Activated CD8-positive, alpha-beta memory T cell treated with anti-CD3 and anti-CD28 coated beads for 36 hours (primary cell): ENCODE data around the gene DSCAML1. TPM values are rescaled to one million over a fixed set of nuclear protein-coding genes. Genes with fewer than 3 reads are reported as not detected.

Source experiments
- CTCF ChIA-PET: fragments of 350-600 bp; sonication (Branson Sonifier 250); formaldehyde crosslinking; loops from one replicate; lab custom pipeline; 2021; ENCODE audit warnings: antibody characterized with exemption; lab: Charles Lee
- POLR2A ChIA-PET: fragments of 350-600 bp; sonication (Branson Sonifier 250); formaldehyde crosslinking; loops from one replicate; lab custom pipeline; 2021; ENCODE audit warnings: antibody characterized with exemption; lab: Charles Lee
- total RNA-seq, 2 experiments: library from RNA; stranded (reverse); gene quantifications; one replicate each; pipeline ENCODE4 v1.2.3, GENCODE V29; 2021

DSCAML1 gene
- total RNA-seq, 2 experiments from 2014 or later, result 0.13 to 0.17 TPM

- CTCF ChIA-PET, result no interaction called here
- POLR2A ChIA-PET, result no interaction called here
Observed at GRCh38 chr11:117720061-117720511, 76.9 kb downstream of the DSCAML1 start.

- CTCF ChIA-PET, result no interaction called here
- POLR2A ChIA-PET, result no interaction called here
Observed at GRCh38 chr11:117719480-117719879, 77.5 kb downstream of the DSCAML1 start.

GRCh38 chr11:117717485-117718314 lies 79.3 kb downstream of the DSCAML1 start:
- POLR2A ChIA-PET, result no interaction called here
- CTCF ChIA-PET, result no interaction called here

GRCh38 chr11:117716521-117717440 lies 80.2 kb downstream of the DSCAML1 start:
- POLR2A ChIA-PET, result no interaction called here
- CTCF ChIA-PET, result no interaction called here

GRCh38 chr11:117715801-117716200 lies 81.2 kb downstream of the DSCAML1 start:
- POLR2A ChIA-PET, result no interaction called here
- CTCF ChIA-PET, result interaction anchor here (1.4 kb wide), 1 partner anchor 24 kb away, joined by 3 read pairs; no protein-coding TSS in a partner anchor

GRCh38 chr11:117713538-117713991 lies 83.5 kb downstream of the DSCAML1 start:
- ChIA-PET CTCF (no interaction called here), POLR2A (no interaction called here)

GRCh38 chr11:117712530-117712929 lies 84.5 kb downstream of the DSCAML1 start:
- ChIA-PET POLR2A (no interaction called here), CTCF (no interaction called here)

GRCh38 chr11:117711331-117711730 lies 85.7 kb downstream of the DSCAML1 start:
- POLR2A ChIA-PET, result no interaction called here
- CTCF ChIA-PET, result no interaction called here

- POLR2A ChIA-PET, result no interaction called here
Observed at GRCh38 chr11:117710211-117710610, 86.8 kb downstream of the DSCAML1 start.

GRCh38 chr11:117706322-117706814 lies 90.6 kb downstream of the DSCAML1 start:
- ChIA-PET CTCF (no interaction called here), POLR2A (no interaction called here)

More at GRCh38 chr11:117710211-117710610, 86.8 kb downstream of the DSCAML1 start:
- CTCF ChIA-PET, result no interaction called here

- ChIA-PET POLR2A (no interaction called here), CTCF (no interaction called here)
Observed at GRCh38 chr11:117705866-117706265, 91.2 kb downstream of the DSCAML1 start.

GRCh38 chr11:117704395-117705100 lies 92.5 kb downstream of the DSCAML1 start:
- POLR2A ChIA-PET, result no interaction called here
- CTCF ChIA-PET, result no interaction called here

GRCh38 chr11:117702946-117703598 lies 93.9 kb downstream of the DSCAML1 start:
- CTCF ChIA-PET, result no interaction called here
- POLR2A ChIA-PET, result no interaction called here

GRCh38 chr11:117701781-117702180 lies 95.2 kb downstream of the DSCAML1 start:
- ChIA-PET POLR2A (no interaction called here), CTCF (interaction anchor here (0.5 kb wide), 1 partner anchor 173 kb away, joined by 3 read pairs; no protein-coding TSS in a partner anchor)

- ChIA-PET CTCF (no interaction called here), POLR2A (no interaction called here)
Observed at GRCh38 chr11:117700551-117700950, 96.5 kb downstream of the DSCAML1 start.

GRCh38 chr11:117697319-117697718 lies 99.7 kb downstream of the DSCAML1 start:
- CTCF ChIA-PET, result no interaction called here

GRCh38 chr11:117696540-117696939 lies 100.5 kb downstream of the DSCAML1 start:
- ChIA-PET CTCF (no interaction called here), POLR2A (no interaction called here)

More at GRCh38 chr11:117697319-117697718, 99.7 kb downstream of the DSCAML1 start:
- POLR2A ChIA-PET, result no interaction called here

GRCh38 chr11:117693344-117693743 lies 103.7 kb downstream of the DSCAML1 start:
- ChIA-PET POLR2A (no interaction called here), CTCF (no interaction called here)

GRCh38 chr11:117691516-117691915 lies 105.5 kb downstream of the DSCAML1 start:
- ChIA-PET CTCF (interaction anchor here (0.9 kb wide), 1 partner anchor 24 kb away, joined by 3 read pairs; no protein-coding TSS in a partner anchor), POLR2A (no interaction called here)
